Cardiac septum (tissue), 1 donor: ENCODE measurements around the gene COL1A1. TPM values are rescaled to one million over a fixed set of nuclear protein-coding genes. Genes with fewer than 3 reads are reported as not detected.

Experiments used
- DNase-seq: peaks from one replicate; pipeline ENCODE4 v3.0.0-alpha.2; 2020; ENCODE audit warnings: low spot score
- intact Hi-C: fragments of 100-400 bp; cut with DNase I; formaldehyde crosslinking; loops from one replicate; pipeline ENCODE4 v1.14.0; 2022
- long read RNA-seq: library from polyadenylated mRNA; unstranded; transcript quantifications from one replicate; pipeline ENCODE4 v2.0.0, GENCODE V29; 2021
- total RNA-seq: library from RNA; stranded (reverse); fragmentation: NEBNext Ultra II Directional; extraction: Animal tissue kit (Norgen Biotek cat#: 25700); gene quantifications from one replicate; pipeline ENCODE4 v1.2.1, GENCODE V29; 2021
- donor health status: DM: no; HTN: no; CAD: no.

The COL1A1 gene
- total RNA-seq: 142 TPM
- long read RNA-seq, full-length matches to known transcripts: 65 of 174 reads
- long read RNA-seq, partial matches to known transcripts: 97 of 174 reads
- long read RNA-seq, other reads (novel, unspliced or antisense): 12 of 174 reads

DNA sequence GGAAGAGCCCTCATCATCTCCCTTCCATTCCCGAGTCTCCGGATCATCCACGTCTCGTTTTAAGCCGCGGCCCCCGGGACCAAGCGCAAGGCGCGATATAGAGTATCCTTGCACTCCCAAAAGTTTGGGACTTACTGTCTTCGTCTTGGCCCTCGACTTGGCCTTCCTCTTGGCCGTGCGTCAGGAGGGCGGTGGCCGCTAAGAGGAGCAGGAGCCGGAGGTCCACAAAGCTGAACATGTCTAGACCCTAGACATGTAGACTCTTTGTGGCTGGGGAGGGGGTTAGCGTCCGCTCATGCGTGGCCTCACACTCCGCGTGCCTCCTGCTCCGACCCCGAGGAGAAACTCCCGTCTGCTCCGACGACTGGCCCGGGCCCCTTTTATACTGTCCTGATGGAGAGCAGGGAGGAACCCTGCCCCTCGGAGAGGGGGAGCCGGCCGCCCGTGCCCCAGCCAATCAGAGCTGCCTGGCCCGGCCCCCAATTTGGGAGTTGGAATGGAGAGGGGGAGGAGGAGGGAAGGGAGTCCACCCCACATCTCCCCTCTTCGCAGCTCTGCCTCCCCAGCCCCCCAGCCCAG lies at the start of gene COL1A1:
Gene COL1A1 (minus strand): TSS at position 356 of the 579 bp plus-strand sequence. CDS start 118 bp downstream, at position 238.
- intact Hi-C loops: loop anchor here (1.0 kb wide), 1 partner anchor 72 kb away; no protein-coding TSS in a partner anchor
- DNase-seq: no peak

GRCh38 chr17:50248255-50248654 lies 46.8 kb upstream of the COL1A1 start:
- DNase-seq: no peak
- intact Hi-C loops: no loop called here

DNA sequence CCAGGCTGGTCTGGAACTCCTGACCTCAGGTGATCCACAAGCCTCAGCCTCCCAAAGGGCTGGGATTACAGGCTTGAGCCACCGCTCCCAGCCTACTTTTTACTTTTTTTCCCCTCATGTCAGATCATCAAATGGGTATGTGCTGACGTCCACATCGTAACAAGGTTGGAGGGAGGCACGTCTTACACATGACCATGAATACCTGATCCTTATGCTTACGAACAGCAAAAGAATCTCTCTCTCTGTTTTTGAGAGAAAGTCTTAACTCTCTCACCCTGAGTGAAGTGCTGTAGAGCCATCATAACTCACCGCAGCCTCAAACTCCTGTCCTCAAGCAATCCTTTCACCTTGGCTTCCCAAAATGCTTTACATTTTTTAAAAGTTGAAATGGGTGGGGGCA lies 43.3 kb upstream of the COL1A1 start:
- no peak for DNase-seq

GRCh38 chr17:50241431-50241830 lies 40.0 kb upstream of the COL1A1 start:
- intact Hi-C loops: no loop called here
- no peak for DNase-seq

More for the DNA sequence above, 43.3 kb upstream of the COL1A1 start:
- intact Hi-C loops: no loop called here

DNA sequence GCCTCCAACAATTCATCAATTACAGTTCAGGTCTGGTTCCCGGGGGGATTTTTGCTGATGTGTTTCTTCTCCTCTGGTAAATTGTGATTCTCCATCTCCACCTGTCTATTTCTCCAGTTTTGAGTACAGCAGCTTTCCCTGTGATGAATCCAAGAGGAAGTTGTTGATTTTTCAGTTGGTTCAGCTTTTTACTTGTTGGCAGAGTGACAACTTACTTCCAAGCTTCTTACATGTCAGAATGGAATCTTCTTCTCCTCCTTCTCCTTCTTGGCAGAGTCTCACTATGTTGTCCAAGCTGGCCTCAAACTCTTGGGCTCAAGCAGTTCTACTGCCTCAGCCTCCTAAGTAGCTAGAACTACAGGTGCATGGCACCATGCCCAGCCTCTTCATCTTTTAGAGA lies 39.4 kb upstream of the COL1A1 start:
- intact Hi-C loops: no loop called here
- no peak for DNase-seq

GRCh38 chr17:50239937-50240336 lies 38.5 kb upstream of the COL1A1 start:
- no peak for DNase-seq
- intact Hi-C loops: no loop called here

- DNase-seq: no peak
- intact Hi-C loops: no loop called here
Measured at GRCh38 chr17:50238601-50239280, 37.3 kb upstream of the COL1A1 start.

DNA sequence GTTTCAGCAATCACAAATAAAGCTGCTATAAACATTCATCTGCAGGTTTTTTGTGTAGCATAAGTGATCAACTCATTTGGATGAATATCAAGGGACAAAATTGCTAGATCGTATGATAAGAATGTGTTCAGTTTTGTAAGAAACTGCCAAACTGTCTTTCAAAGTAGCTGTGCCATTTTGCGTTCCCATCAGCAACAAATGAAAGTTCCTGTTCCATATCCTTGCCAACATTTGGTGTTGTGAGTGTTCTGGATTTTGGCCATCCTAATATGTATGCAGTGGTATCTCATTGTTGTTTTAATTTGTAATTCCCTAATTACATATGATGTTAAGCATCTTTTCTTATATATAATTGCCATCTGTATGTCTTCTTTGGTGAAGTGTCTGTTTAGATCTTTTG lies 36.5 kb upstream of the COL1A1 start:
- intact Hi-C loops: no loop called here
- DNase-seq: no peak

DNA sequence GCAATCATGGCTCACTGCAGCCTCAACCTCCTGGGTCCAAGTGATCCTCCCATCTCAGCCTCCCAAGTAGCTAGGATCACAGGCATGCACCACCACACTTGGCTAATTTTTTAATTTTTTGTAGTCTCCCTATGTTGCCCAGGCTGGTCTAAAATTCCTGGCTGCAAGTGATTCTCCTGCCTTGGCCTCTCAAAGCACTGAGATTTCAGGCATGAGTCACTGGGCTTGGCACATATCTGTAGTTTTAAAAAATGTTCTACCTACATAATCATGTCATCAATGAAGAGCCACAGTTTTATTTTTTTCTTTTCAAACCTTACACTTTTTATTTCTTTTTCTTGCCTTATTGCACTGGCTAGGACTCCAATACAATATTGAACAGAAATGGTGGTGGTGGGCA lies 33.1 kb upstream of the COL1A1 start:
- DNase-seq: no peak
- intact Hi-C loops: no loop called here

- no peak for DNase-seq
- intact Hi-C loops: no loop called here
Measured at GRCh38 chr17:50225701-50226240, 24.3 kb upstream of the COL1A1 start.

GRCh38 chr17:50222922-50223321 lies 21.5 kb upstream of the COL1A1 start:
- intact Hi-C loops: no loop called here
- DNase-seq: no peak

GRCh38 chr17:50221864-50222545 lies 20.6 kb upstream of the COL1A1 start:
- DNase-seq: no peak
- intact Hi-C loops: no loop called here

- intact Hi-C loops: no loop called here
- no peak for DNase-seq
Measured at GRCh38 chr17:50221266-50221863, 19.9 kb upstream of the COL1A1 start.

- intact Hi-C loops: no loop called here
- DNase-seq: no peak
Measured at GRCh38 chr17:50220811-50221210, 19.4 kb upstream of the COL1A1 start.

DNA sequence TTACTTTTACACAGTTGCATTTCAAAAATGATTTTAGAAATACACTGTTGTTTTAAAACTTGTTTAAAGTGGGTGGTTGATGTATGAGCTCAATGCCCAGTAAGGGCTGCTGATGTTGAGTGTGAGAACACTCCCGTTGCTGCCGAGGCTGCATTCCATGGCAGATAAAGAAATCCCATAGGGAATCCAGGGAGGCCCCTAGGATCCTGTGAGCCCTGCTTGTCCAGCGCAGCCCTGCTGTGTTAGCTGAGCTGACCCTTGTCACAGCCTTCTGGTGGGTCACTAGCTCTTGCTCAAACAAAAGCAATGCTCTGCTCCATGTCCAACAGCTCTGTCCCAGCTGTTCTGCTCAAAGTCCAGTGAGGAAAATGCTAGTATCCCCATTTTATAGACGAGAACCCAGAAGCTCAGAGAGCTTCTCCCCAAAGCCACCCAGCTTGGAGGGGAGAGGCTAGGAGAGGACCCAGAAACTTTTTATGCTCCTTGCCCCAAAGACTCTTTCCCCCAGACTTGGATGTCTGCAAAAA lies 18.6 kb upstream of the COL1A1 start:
- intact Hi-C loops: no loop called here
- no peak for DNase-seq

- intact Hi-C loops: no loop called here
- no peak for DNase-seq
Measured at GRCh38 chr17:50219342-50219741, 17.9 kb upstream of the COL1A1 start.

GRCh38 chr17:50218771-50219315 lies 17.4 kb upstream of the COL1A1 start:
- no peak for DNase-seq
- intact Hi-C loops: no loop called here

DNA sequence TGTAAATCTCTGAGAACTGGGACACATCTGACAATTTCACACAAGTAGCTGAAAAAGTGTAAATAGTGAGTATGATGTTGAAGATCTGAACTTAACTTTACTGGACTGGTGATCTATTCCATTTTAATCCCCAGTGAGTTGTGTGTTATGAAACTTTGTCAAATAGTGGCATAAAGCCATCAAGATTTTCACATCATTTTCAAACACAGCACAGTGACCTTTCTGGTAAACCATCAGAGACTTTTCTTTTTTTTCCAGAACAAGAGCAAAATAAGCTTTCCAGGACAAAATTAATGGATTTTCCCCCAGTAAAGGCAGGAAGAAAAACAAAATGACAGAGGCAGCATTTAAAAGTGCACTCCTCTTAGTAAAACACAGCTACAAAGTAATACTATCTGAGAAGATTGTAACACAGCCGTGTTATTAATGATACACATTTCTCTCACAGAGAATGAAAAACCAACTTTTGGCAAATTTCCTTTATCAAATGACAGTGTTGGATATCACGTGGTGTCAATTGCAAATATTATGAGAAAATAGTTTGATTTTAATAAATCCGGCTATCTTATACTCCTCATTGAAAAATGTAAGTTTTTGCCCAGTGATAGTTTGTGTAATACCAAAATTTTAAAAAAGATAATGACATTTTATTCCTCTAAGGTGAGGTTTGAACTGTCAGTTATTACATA lies 16.8 kb upstream of the COL1A1 start:
- intact Hi-C loops: no loop called here
- no peak for DNase-seq

GRCh38 chr17:50217591-50217990 lies 16.2 kb upstream of the COL1A1 start:
- DNase-seq: no peak
- intact Hi-C loops: no loop called here
